ENCODE measurements around the gene C14orf119. TPM values are rescaled to one million over a fixed set of nuclear protein-coding genes. Genes with fewer than 3 reads are reported as not detected.

C14orf119 gene
- total RNA-seq, 1 experiment from 2014 or later: 46.8 TPM

GRCh38 chr14:23146980-23147379, 51.7 kb downstream of the C14orf119 start:
- intact Hi-C loops (cut with micrococcal nuclease): no loop called here
- H3K27ac ChIP-seq (ENCODE audit: low read depth, low read length): no peak overlapping the region
- no peak overlapping the region for H3K9ac ChIP-seq (ENCODE audit: low read length)
- no peak overlapping the region for H2AFZ ChIP-seq (ENCODE audit: low read depth, low read length, poor library complexity, severe bottlenecking)
- ChIA-PET CTCF (no interaction called here), RAD21 (ENCODE audit: low non-redundant PET in 1 of 2, low total read pairs in 2 of 2, uncharacterized antibody in 2 of 2, unreplicated experiment in 2 of 2) (no interaction called here), POLR2A (no interaction called here)
- H3K4me1 ChIP-seq (ENCODE audit: control insufficient read depth in 1 of 2, insufficient read depth in 2 of 2, low read length in 2 of 2): peaks cover 0 to 2% of the 10 kb centered on the region in 2 experiments; a peak in 2 of 4 replicates
- H3K4me3 ChIP-seq (replicated peaks in 1 of 2; ENCODE audit: low read depth in 1 of 2, low read length in 2 of 2): no peak overlapping the region
- no peak for TF ChIP-seq EGR1 (IDR thresholded peaks at IDR 0.05; ENCODE audit: low read depth)
- no peak for TF ChIP-seq JUND (IDR thresholded peaks at IDR 0.05)
- no peak for TF ChIP-seq ZNF274 (IDR thresholded peaks at IDR 0.05; ENCODE audit: low read depth, low read length)
- no peak for TF ChIP-seq CEBPB (IDR thresholded peaks at IDR 0.05; ENCODE audit: low read depth)
- no peak for TF ChIP-seq EZH2phosphoT487 (IDR thresholded peaks at IDR 0.05; ENCODE audit: borderline replicate concordance)
- TF ChIP-seq TCF7L2 (IDR thresholded peaks at IDR 0.05; ENCODE audit: borderline replicate concordance, extremely low read depth, insufficient read depth, insufficient read length): no peak
- TF ChIP-seq CTCF (IDR thresholded peaks at IDR 0.05 in 2 of 3, conservative IDR thresholded peaks at IDR 0.05 in 1 of 3; ENCODE audit: borderline replicate concordance in 1 of 3, insufficient read depth in 1 of 3, low read depth in 2 of 3, low read length in 2 of 3): no peak
- no peak for TF ChIP-seq RAD21 (IDR thresholded peaks at IDR 0.05; ENCODE audit: low read depth)
- no peak for TF ChIP-seq CBX3 (IDR thresholded peaks at IDR 0.05; ENCODE audit: low read depth)
- no peaks in the 10 kb centered on the region for H3K9me3 ChIP-seq (ENCODE audit: control insufficient read depth in 1 of 2, insufficient read depth in 1 of 2, low read depth in 1 of 2, low read length in 2 of 2)
- BruUV-seq (replicated peaks): no TSS peak
- H3K9me2 ChIP-seq (ENCODE audit: insufficient read depth): no peaks in the 10 kb centered on the region
- DNase-seq (ENCODE audit: low read depth, low spot score): no peak
- H3K4me2 ChIP-seq (ENCODE audit: low read length): no peak overlapping the region
- H3K36me3 ChIP-seq (ENCODE audit: control insufficient read depth in 1 of 2, insufficient read depth in 2 of 2, low read length in 2 of 2): no peaks in the 10 kb centered on the region
- H4K20me1 ChIP-seq (ENCODE audit: insufficient read depth): no peaks in the 10 kb centered on the region
- no peaks in the 10 kb centered on the region for H3K79me2 ChIP-seq (ENCODE audit: insufficient read depth, low read length)
- ATAC-seq: no peak
- no peaks in the 10 kb centered on the region for H3K27me3 ChIP-seq (ENCODE audit: insufficient read depth, low read length)

GRCh38 chr14:23147676-23148075, 52.4 kb downstream of the C14orf119 start:
- POLR2A ChIA-PET: no interaction called here
- DNase-seq (ENCODE audit: low read depth, low spot score) (no peak), ATAC-seq (no peak)
- Histone ChIP-seq H3K79me2 (ENCODE audit: insufficient read depth, low read length) (no peaks in the 10 kb centered on the region), H3K9ac (ENCODE audit: low read length) (no peak overlapping the region), H3K4me3 (replicated peaks in 1 of 2; ENCODE audit: low read depth in 1 of 2, low read length in 2 of 2) (no peak overlapping the region), H3K27ac (ENCODE audit: low read depth, low read length) (no peak overlapping the region), H3K36me3 (ENCODE audit: control insufficient read depth in 1 of 2, insufficient read depth in 2 of 2, low read length in 2 of 2) (no peaks in the 10 kb centered on the region), H3K27me3 (ENCODE audit: insufficient read depth, low read length) (no peaks in the 10 kb centered on the region), H4K20me1 (ENCODE audit: insufficient read depth) (no peaks in the 10 kb centered on the region), H2AFZ (ENCODE audit: low read depth, low read length, poor library complexity, severe bottlenecking) (no peak overlapping the region), H3K4me1 (ENCODE audit: control insufficient read depth in 1 of 2, insufficient read depth in 2 of 2, low read length in 2 of 2) (no peaks in the 10 kb centered on the region), H3K9me2 (ENCODE audit: insufficient read depth) (no peaks in the 10 kb centered on the region), H3K9me3 (ENCODE audit: control insufficient read depth in 1 of 2, insufficient read depth in 1 of 2, low read depth in 1 of 2, low read length in 2 of 2) (no peaks in the 10 kb centered on the region), H3K4me2 (ENCODE audit: low read length) (no peak overlapping the region)
- CTCF ChIA-PET: no interaction called here
- RAD21 ChIA-PET (ENCODE audit: low non-redundant PET in 1 of 2, low total read pairs in 2 of 2, uncharacterized antibody in 2 of 2, unreplicated experiment in 2 of 2): no interaction called here
- no TSS peak for BruUV-seq (replicated peaks)
- intact Hi-C loops (cut with micrococcal nuclease): no loop called here
- no peak for TF ChIP-seq FOSL1 (IDR thresholded peaks at IDR 0.05; ENCODE audit: low read depth)
- TF ChIP-seq CTCF (IDR thresholded peaks at IDR 0.05 in 2 of 3, conservative IDR thresholded peaks at IDR 0.05 in 1 of 3; ENCODE audit: borderline replicate concordance in 1 of 3, insufficient read depth in 1 of 3, low read depth in 2 of 3, low read length in 2 of 3): no peak
- TF ChIP-seq MAX (IDR thresholded peaks at IDR 0.05): no peak
- no peak for TF ChIP-seq POLR2A (IDR thresholded peaks at IDR 0.05; ENCODE audit: borderline replicate concordance, extremely low read depth, insufficient read depth, insufficient read length)
- TF ChIP-seq ELF1 (IDR thresholded peaks at IDR 0.05; ENCODE audit: borderline replicate concordance, low read depth): no peak
- no peak for TF ChIP-seq CBX3 (IDR thresholded peaks at IDR 0.05; ENCODE audit: low read depth)
- TF ChIP-seq REST (IDR thresholded peaks at IDR 0.05; ENCODE audit: low read depth): no peak

All from HCT116 (cell line).